OCI-LY1 (cell line): ENCODE results near the gene NEDD4L.

Source experiments
- EZH2 ChIP-seq: fragments of 200-600 bp; sonication (generic), shearing (Covaris generic); IDR thresholded peaks from 2 replicates; pipeline ENCODE4 v1.8.0; 2017; ENCODE audit warnings: borderline replicate concordance, mixed run types, mild to moderate bottlenecking, antibody characterized with exemption, low read length, moderate library complexity, mixed read lengths
- TF ChIP-seq, protein P1 (sequence below): fragments of 200-600 bp; sonication (generic), shearing (Covaris generic); IDR thresholded peaks from 2 replicates; pipeline ENCODE4 v1.5.1; 2017; ENCODE audit warnings: mild to moderate bottlenecking, antibody characterized with exemption, low read length, moderate library complexity, mixed read lengths

DNA sequence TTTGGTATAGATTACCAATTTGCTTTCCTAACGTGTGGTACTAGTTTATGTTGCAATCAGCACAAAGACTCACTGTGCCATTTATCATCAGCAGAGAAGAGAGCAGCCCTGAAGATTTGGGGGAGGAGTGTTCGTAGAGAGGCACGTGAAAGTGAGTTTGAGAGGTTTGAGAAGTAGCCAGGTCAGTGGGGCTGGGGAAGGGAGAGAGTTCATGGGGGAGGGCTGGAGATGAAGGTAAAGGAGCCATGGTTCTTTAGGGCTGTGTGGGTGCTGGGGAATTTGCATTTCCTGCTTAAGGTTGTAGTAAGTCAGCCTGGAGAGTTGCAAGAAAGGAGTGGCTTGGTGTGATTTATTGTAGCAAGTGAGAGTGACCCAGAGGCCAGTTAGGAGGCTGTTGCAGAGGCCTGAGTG lies 172.1 kb downstream of the NEDD4L start:
- TF ChIP-seq EZH2 = no peak
- TF ChIP-seq, protein P1, sequence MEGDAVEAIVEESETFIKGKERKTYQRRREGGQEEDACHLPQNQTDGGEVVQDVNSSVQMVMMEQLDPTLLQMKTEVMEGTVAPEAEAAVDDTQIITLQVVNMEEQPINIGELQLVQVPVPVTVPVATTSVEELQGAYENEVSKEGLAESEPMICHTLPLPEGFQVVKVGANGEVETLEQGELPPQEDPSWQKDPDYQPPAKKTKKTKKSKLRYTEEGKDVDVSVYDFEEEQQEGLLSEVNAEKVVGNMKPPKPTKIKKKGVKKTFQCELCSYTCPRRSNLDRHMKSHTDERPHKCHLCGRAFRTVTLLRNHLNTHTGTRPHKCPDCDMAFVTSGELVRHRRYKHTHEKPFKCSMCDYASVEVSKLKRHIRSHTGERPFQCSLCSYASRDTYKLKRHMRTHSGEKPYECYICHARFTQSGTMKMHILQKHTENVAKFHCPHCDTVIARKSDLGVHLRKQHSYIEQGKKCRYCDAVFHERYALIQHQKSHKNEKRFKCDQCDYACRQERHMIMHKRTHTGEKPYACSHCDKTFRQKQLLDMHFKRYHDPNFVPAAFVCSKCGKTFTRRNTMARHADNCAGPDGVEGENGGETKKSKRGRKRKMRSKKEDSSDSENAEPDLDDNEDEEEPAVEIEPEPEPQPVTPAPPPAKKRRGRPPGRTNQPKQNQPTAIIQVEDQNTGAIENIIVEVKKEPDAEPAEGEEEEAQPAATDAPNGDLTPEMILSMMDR = no peak
